IPS-18a (cell line): ENCODE results near the gene OBSCN.

ENCODE experiments used
- H3K27ac ChIP-seq: one replicate; pipeline ENCODE4 v1.5.1; 2013; ENCODE audit warnings: low read length
- H3K27me3 ChIP-seq: one replicate; pipeline ENCODE4 v1.6.1; 2013; ENCODE audit warnings: mild to moderate bottlenecking, low read length; ENCODE audit not compliant: control insufficient read depth, insufficient read depth
- H3K36me3 ChIP-seq: one replicate; pipeline ENCODE4 v1.6.1; 2013; ENCODE audit warnings: low read depth, low read length; ENCODE audit not compliant: control insufficient read depth
- H3K4me1 ChIP-seq: one replicate; pipeline ENCODE4 v1.6.1; 2013; ENCODE audit warnings: low read depth, low read length; ENCODE audit not compliant: control insufficient read depth
- H3K4me3 ChIP-seq: one replicate; pipeline ENCODE4 v1.5.1; 2013; ENCODE audit warnings: low read length
- H3K9ac ChIP-seq: one replicate; pipeline ENCODE4 v1.6.1; 2013; ENCODE audit warnings: mild to moderate bottlenecking, low read length, moderate library complexity
- H3K9me3 ChIP-seq: one replicate; pipeline ENCODE4 v1.6.1; 2013; ENCODE audit warnings: low read depth, low read length; ENCODE audit not compliant: control insufficient read depth

The OBSCN gene

GRCh38 chr1:228377664-228378089 is 169.8 kb downstream of the OBSCN start:
- peak overlapping the region; percentile 54 for H3K4me3 ChIP-seq
- no peak overlapping the region for H3K27ac ChIP-seq
- H3K27me3 ChIP-seq: peaks cover 36% of the 10 kb centered on the region
- H3K4me1 ChIP-seq: peaks cover 5% of the 10 kb centered on the region
- H3K9ac ChIP-seq: no peak overlapping the region
- no peaks in the 10 kb centered on the region for H3K36me3 ChIP-seq
- no peaks in the 10 kb centered on the region for H3K9me3 ChIP-seq

GRCh38 chr1:228378090-228378872 is 170.4 kb downstream of the OBSCN start:
- Histone ChIP-seq H3K36me3 (no peaks in the 10 kb centered on the region), H3K27ac (no peak overlapping the region), H3K4me1 (peaks cover 5% of the 10 kb centered on the region), H3K4me3 (peak overlapping the region; percentile 74), H3K9me3 (no peaks in the 10 kb centered on the region), H3K27me3 (peaks cover 40% of the 10 kb centered on the region), H3K9ac (peak overlapping the region; percentile 70)

GRCh38 chr1:228378873-228379460 is 171.1 kb downstream of the OBSCN start:
- peaks cover 46% of the 10 kb centered on the region for H3K27me3 ChIP-seq
- H3K4me3 ChIP-seq: peak overlapping the region; percentile 74
- no peak overlapping the region for H3K27ac ChIP-seq
- H3K4me1 ChIP-seq: peaks cover 5% of the 10 kb centered on the region
- H3K36me3 ChIP-seq: no peaks in the 10 kb centered on the region
- H3K9me3 ChIP-seq: no peaks in the 10 kb centered on the region
- peak overlapping the region; percentile 70 for H3K9ac ChIP-seq

GRCh38 chr1:228379666-228380065 is 171.8 kb downstream of the OBSCN start:
- peaks cover 46% of the 10 kb centered on the region for H3K27me3 ChIP-seq
- no peaks in the 10 kb centered on the region for H3K36me3 ChIP-seq
- peak overlapping the region; percentile 70 for H3K9ac ChIP-seq
- H3K4me1 ChIP-seq: peaks cover 5% of the 10 kb centered on the region
- peak overlapping the region; percentile 74 for H3K4me3 ChIP-seq
- H3K27ac ChIP-seq: no peak overlapping the region
- H3K9me3 ChIP-seq: no peaks in the 10 kb centered on the region

GRCh38 chr1:228381356-228381755 is 173.5 kb downstream of the OBSCN start:
- H3K9ac ChIP-seq: no peak overlapping the region

GRCh38 chr1:228383773-228384172 is 175.9 kb downstream of the OBSCN start:
- H3K4me1 ChIP-seq: peaks cover 5% of the 10 kb centered on the region
- no peak overlapping the region for H3K9ac ChIP-seq
- no peaks in the 10 kb centered on the region for H3K9me3 ChIP-seq
- H3K36me3 ChIP-seq: no peaks in the 10 kb centered on the region
- H3K27me3 ChIP-seq: peaks cover 42% of the 10 kb centered on the region
- H3K4me3 ChIP-seq: no peak overlapping the region
- no peak overlapping the region for H3K27ac ChIP-seq

More at GRCh38 chr1:228381356-228381755, 173.5 kb downstream of the OBSCN start:
- Histone ChIP-seq H3K27me3 (peaks cover 48% of the 10 kb centered on the region), H3K4me3 (no peak overlapping the region), H3K36me3 (no peaks in the 10 kb centered on the region), H3K27ac (no peak overlapping the region), H3K4me1 (peaks cover 5% of the 10 kb centered on the region), H3K9me3 (no peaks in the 10 kb centered on the region)

GRCh38 chr1:228385232-228385631 is 177.4 kb downstream of the OBSCN start:
- Histone ChIP-seq H3K4me1 (no peaks in the 10 kb centered on the region), H3K27ac (no peak overlapping the region), H3K9me3 (no peaks in the 10 kb centered on the region), H3K9ac (no peak overlapping the region), H3K36me3 (no peaks in the 10 kb centered on the region), H3K27me3 (peaks cover 27% of the 10 kb centered on the region), H3K4me3 (no peak overlapping the region)

- Histone ChIP-seq H3K4me3 (no peak overlapping the region), H3K9ac (no peak overlapping the region), H3K4me1 (no peaks in the 10 kb centered on the region), H3K27me3 (peaks cover 13% of the 10 kb centered on the region), H3K27ac (no peak overlapping the region), H3K9me3 (no peaks in the 10 kb centered on the region), H3K36me3 (peaks cover 4% of the 10 kb centered on the region)
Observed at GRCh38 chr1:228387321-228387720, 179.5 kb downstream of the OBSCN start.

GRCh38 chr1:228390649-228391048 is 182.8 kb downstream of the OBSCN start:
- Histone ChIP-seq H3K9ac (no peak overlapping the region), H3K4me1 (no peaks in the 10 kb centered on the region), H3K36me3 (peaks cover 11% of the 10 kb centered on the region), H3K27ac (no peak overlapping the region), H3K27me3 (peaks cover 3% of the 10 kb centered on the region), H3K9me3 (no peaks in the 10 kb centered on the region), H3K4me3 (no peak overlapping the region)

GRCh38 chr1:228391411-228392020 is 183.7 kb downstream of the OBSCN start:
- Histone ChIP-seq H3K27me3 (no peaks in the 10 kb centered on the region), H3K27ac (no peak overlapping the region), H3K36me3 (peaks cover 19% of the 10 kb centered on the region), H3K9ac (no peak overlapping the region), H3K9me3 (no peaks in the 10 kb centered on the region), H3K4me3 (no peak overlapping the region), H3K4me1 (no peaks in the 10 kb centered on the region)

GRCh38 chr1:228392111-228392936 is 184.5 kb downstream of the OBSCN start:
- no peak overlapping the region for H3K4me3 ChIP-seq
- H3K9me3 ChIP-seq: no peaks in the 10 kb centered on the region
- H3K4me1 ChIP-seq: no peaks in the 10 kb centered on the region
- no peak overlapping the region for H3K27ac ChIP-seq
- H3K36me3 ChIP-seq: peaks cover 27% of the 10 kb centered on the region
- H3K9ac ChIP-seq: no peak overlapping the region
- H3K27me3 ChIP-seq: no peaks in the 10 kb centered on the region
